HEK293T (cell line): ENCODE data around the gene GPN3.
"Not testable (repeated sequence)": the region's sequence is repeated elsewhere in the genome, so short reads cannot be mapped to it uniquely, and the experiment has no call there.

Experiments used
- CTCF ChIA-PET: fragments of 350-600 bp; formaldehyde crosslinking; extraction: SDS; loops from one replicate; lab custom pipeline; 2021; ENCODE audit warnings: antibody characterized with exemption, inconsistent platforms; lab: Yijun Ruan, JAX
- POLR2A ChIA-PET: fragments of 350-600 bp; formaldehyde crosslinking; extraction: SDS; loops from one replicate; lab custom pipeline; 2020; ENCODE audit warnings: antibody characterized with exemption, inconsistent platforms; lab: Yijun Ruan, JAX
- DNase-seq: peaks from one replicate; pipeline ENCODE4 v3.0.0; 2012; ENCODE audit warnings: mixed read lengths; ENCODE audit errors: extremely low spot score
- ARNT ChIP-seq: fragments of 450-650 bp; IDR thresholded peaks from 2 replicates; pipeline ENCODE4 v1.6.1; 2017; ENCODE audit warnings: mild to moderate bottlenecking
- BHLHE40 ChIP-seq: fragments of 450-650 bp; IDR thresholded peaks from 2 replicates; pipeline ENCODE4 v1.6.1; 2016; ENCODE audit warnings: mild to moderate bottlenecking, moderate library complexity, borderline replicate concordance
- CTBP1 ChIP-seq: fragments of 450-650 bp; IDR thresholded peaks from 2 replicates; pipeline ENCODE4 v1.6.1; 2016; ENCODE audit warnings: borderline replicate concordance
- ELF4 ChIP-seq: fragments of 450-650 bp; IDR thresholded peaks from 2 replicates; pipeline ENCODE4 v1.6.1; 2017; ENCODE audit warnings: antibody characterized with exemption
- FOXA1 ChIP-seq: fragments of 450-650 bp; IDR thresholded peaks from 2 replicates; pipeline ENCODE4 v1.6.1; 2016; ENCODE audit warnings: mild to moderate bottlenecking
- FOXK2 ChIP-seq: fragments of 450-650 bp; IDR thresholded peaks from 2 replicates; pipeline ENCODE4 v1.6.1; 2016; ENCODE audit warnings: mild to moderate bottlenecking
- FOXM1 ChIP-seq: fragments of 450-650 bp; IDR thresholded peaks from 2 replicates; pipeline ENCODE4 v1.6.1; 2017; ENCODE audit warnings: mild to moderate bottlenecking, borderline replicate concordance
- HDGF ChIP-seq: fragments of 450-650 bp; IDR thresholded peaks from 2 replicates; pipeline ENCODE4 v1.6.1; 2017; ENCODE audit warnings: antibody characterized with exemption, borderline replicate concordance
- L3MBTL2 ChIP-seq: fragments of 450-650 bp; conservative IDR thresholded peaks from 2 replicates; pipeline ENCODE4 v1.6.1; 2016; ENCODE audit warnings: mild to moderate bottlenecking
- LEF1 ChIP-seq: fragments of 450-650 bp; IDR thresholded peaks from 2 replicates; pipeline ENCODE4 v1.6.1; 2017; ENCODE audit warnings: mild to moderate bottlenecking, borderline replicate concordance
- NFRKB ChIP-seq: fragments of 450-650 bp; IDR thresholded peaks from 2 replicates; pipeline ENCODE4 v1.6.1; 2016; ENCODE audit warnings: mild to moderate bottlenecking, moderate library complexity
- SP1 ChIP-seq: fragments of 450-650 bp; IDR thresholded peaks from 2 replicates; pipeline ENCODE4 v1.6.1; 2017
- SUZ12 ChIP-seq: fragments of 450-650 bp; IDR thresholded peaks from 2 replicates; pipeline ENCODE4 v1.6.1; 2016; ENCODE audit warnings: mild to moderate bottlenecking
- TARDBP ChIP-seq: fragments of 450-650 bp; IDR thresholded peaks from 2 replicates; pipeline ENCODE4 v1.6.1; 2016
- ZNF384 ChIP-seq: fragments of 450-650 bp; IDR thresholded peaks from 2 replicates; pipeline ENCODE4 v1.6.1; 2016
- TF ChIP-seq, protein P1 (sequence below): fragments of 450-650 bp; IDR thresholded peaks from 2 replicates; pipeline ENCODE4 v1.6.1; 2016

Gene GPN3

DNA sequence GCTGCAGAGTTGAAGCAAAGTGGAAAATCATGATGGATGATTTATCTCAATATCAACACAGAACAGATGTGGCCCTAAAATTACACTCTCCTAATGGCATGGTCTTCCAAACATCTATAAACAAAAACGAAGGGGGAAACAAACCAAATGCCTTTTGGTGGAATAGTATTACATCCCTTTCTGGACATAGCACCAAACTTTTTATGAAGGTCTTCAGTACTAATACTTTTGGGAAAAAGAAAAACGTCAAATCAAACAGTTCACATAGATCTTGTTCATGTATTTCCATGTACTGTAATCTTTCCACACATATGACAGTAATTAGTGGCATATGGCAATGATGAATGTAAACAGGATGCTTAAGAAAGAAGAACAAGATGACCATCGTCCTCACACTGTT, 41.7 kb downstream of the GPN3 start:
- no peak for TF ChIP-seq ELF4
- no peak for TF ChIP-seq LEF1
- no peak for TF ChIP-seq L3MBTL2
- TF ChIP-seq ARNT: no peak
- no peak for TF ChIP-seq CTBP1
- no peak for TF ChIP-seq SUZ12
- no peak for TF ChIP-seq SP1
- TF ChIP-seq FOXA1: no peak
- TF ChIP-seq, protein P1, sequence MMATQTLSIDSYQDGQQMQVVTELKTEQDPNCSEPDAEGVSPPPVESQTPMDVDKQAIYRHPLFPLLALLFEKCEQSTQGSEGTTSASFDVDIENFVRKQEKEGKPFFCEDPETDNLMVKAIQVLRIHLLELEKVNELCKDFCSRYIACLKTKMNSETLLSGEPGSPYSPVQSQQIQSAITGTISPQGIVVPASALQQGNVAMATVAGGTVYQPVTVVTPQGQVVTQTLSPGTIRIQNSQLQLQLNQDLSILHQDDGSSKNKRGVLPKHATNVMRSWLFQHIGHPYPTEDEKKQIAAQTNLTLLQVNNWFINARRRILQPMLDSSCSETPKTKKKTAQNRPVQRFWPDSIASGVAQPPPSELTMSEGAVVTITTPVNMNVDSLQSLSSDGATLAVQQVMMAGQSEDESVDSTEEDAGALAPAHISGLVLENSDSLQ: no peak
- TF ChIP-seq BHLHE40: no peak
- TF ChIP-seq TARDBP: no peak
- TF ChIP-seq ZNF384: no peak
- no peak for TF ChIP-seq FOXK2
- no peak for TF ChIP-seq NFRKB
- POLR2A ChIA-PET: no interaction called here
- DNase-seq: no peak
- CTCF ChIA-PET: no interaction called here

DNA sequence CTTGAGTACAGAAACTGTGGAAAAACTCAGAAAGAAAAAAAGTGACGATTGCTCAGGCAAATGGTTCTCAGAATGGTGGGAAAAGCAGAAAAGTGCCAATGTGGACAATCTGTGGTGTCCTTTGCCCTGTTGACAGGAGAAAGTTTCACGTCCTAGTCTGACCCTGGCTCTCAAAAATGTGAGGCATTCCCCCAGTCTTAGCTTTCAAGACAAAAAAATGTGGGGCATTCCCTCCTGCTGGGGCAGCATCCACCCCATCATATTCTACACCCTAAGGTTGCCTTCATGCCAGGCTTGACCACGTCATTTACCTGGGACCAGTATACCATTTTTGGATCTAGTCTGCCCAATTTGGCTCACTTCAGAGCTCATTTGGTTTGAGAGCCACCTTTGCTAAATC, 43.8 kb downstream of the GPN3 start:
- ChIA-PET POLR2A (no interaction called here), CTCF (interaction anchor here (0.6 to 0.7 kb wide), 2 partner anchors 30 to 385 kb away, joined by 3 to 5 read pairs; no protein-coding TSS in a partner anchor)
- DNase-seq: no peak
- TF ChIP-seq BHLHE40 (no peak), SUZ12 (no peak), L3MBTL2 (no peak), ZNF384 (no peak), CTBP1 (no peak), FOXK2 (no peak), HDGF (no peak), ELF4 (no peak), SP1 (no peak), FOXM1 (no peak), LEF1 (no peak), NFRKB (no peak), ARNT (no peak), TARDBP (no peak), FOXA1 (no peak)
- TF ChIP-seq, protein P1: no peak

DNA sequence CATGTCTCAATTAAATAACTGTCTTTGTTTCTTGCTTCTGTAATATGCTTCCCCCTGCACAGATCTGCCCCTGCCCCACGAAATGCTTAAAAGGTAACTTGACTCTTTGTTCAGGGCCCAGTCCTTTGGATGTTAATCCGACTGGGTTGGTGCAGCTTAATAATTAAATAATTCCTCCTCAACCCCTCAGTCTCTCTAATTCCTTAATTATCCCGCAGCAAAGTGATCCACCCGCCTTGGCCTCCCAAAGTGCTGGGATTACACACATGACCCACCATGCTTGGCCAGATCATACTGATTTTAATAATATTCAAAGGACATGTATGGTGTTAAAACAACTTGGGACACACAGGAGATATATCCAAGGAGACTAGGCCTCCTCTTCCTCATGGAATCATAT, 46.4 kb downstream of the GPN3 start:
- no peak for DNase-seq
- ChIA-PET POLR2A (interaction anchor here (1.3 kb wide), 1 partner anchor 10 kb away, joined by 3 read pairs; no protein-coding TSS in a partner anchor), CTCF (interaction anchor here (3.5 kb wide), 1 partner anchor 9 kb away, joined by 34 read pairs; no protein-coding TSS in a partner anchor)
- TF ChIP-seq SP1 (no peak), FOXM1 (no peak), TARDBP (no peak), SUZ12 (no peak), FOXK2 (no peak), CTBP1 (no peak)
- TF ChIP-seq, protein P1: no peak

DNA sequence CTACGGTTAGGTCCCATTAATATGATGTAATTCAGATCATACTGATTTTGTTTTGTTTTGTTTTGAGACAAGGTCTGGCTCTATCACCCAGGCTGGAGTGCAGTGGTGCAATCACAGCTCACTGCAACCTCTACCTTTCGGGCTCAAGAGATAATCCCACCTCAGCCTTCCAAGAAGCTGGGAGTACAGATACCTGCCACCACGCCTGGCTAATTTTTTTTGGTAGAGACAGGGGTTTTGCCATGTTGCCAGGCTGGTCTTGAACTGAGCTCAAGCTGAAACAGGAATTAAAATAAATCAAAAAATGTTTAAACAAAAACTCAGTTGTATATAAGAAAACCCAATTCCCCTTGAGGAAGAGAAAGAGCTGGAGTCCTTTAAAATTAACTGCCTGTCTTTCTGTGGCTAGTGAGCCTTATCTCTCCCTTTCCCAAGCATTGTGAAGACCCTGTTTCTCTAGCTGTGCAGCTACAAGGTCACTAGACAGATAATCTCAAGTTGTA, 46.8 kb downstream of the GPN3 start:
- no peak for TF ChIP-seq L3MBTL2
- TF ChIP-seq ELF4: no peak
- ChIA-PET POLR2A (interaction anchor here (1.3 kb wide), 1 partner anchor 10 kb away, joined by 3 read pairs; no protein-coding TSS in a partner anchor), CTCF (interaction anchor here (3.5 kb wide), 1 partner anchor 10 kb away, joined by 34 read pairs; no protein-coding TSS in a partner anchor)
- DNase-seq: no peak

DNA sequence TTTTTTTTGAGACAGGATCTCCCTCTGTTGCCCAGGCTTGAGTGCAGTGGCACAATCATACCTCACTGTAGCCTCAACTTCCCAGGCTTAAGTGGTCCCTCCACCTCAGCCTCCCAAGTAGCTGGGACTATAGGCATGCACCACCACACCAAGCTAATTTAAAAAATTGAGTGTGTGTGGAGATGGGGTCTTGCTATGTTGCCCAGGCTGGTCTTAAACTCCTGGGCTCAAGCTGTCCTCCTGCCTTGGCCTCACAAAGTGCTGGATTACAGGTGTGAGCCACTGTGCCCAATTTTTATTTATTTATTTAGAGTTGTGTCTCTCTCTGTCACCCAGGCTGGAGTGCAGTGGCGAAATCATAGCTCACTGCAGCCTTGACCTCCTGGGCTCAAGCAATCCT, 47.4 kb downstream of the GPN3 start:
- CTCF ChIA-PET: interaction anchor here (3.5 kb wide), 1 partner anchor 10 kb away, joined by 34 read pairs; no protein-coding TSS in a partner anchor
- DNase-seq: not testable (repeated sequence)
- POLR2A ChIA-PET: interaction anchor here (0.6 to 1.3 kb wide), 2 partner anchors 11 to 274 kb away, joined by 3 read pairs; no protein-coding TSS in a partner anchor

DNA sequence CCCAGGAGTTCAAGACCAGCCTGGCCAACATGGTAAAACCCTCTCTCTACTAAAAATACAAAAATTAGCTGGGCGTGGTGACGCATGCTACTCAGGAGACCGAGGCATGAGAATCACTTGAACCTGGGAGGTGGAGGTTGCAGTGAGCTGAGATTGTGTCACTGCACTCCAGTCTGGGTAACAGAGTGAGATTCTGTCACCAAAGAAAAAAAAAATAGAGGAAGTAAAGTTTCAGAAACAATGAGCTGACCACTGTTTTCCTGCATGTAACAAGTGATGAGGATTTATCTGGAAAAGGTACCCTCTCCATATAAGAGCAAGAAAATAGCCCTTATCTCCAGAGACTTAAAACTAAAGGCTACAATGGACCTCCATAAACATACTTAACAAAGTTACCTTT, 50.9 kb downstream of the GPN3 start:
- POLR2A ChIA-PET: interaction anchor here (1.0 kb wide), 1 partner anchor 10 kb away, joined by 3 read pairs; no protein-coding TSS in a partner anchor
- CTCF ChIA-PET: interaction anchor here (0.6 kb wide), 1 partner anchor 14 kb away, joined by 5 read pairs; no protein-coding TSS in a partner anchor

DNA sequence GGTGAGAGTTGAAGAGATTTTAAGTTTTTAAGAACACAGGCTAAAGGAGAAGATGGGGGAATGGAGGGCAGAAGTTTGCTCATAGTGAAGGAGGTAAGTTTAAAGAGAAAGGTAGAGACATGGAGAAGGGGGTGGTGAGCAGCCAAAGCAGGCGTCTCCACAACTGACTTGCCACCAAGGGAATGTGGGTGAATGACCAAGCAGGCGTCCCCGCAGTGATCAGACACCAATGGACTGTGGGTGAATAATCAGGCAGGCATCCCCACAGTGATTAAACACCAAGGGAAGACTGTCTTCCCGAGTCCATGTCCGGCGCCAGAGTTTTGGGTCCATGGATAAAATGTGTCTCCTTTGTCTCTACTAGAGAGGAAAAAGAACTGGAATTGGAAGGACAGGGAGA, 58.0 kb downstream of the GPN3 start:
- DNase-seq, CTCF ChIA-PET, POLR2A ChIA-PET: not testable (repeated sequence)

More for the DNA sequence above, 50.9 kb downstream of the GPN3 start:
- not testable (repeated sequence) for DNase-seq

DNA sequence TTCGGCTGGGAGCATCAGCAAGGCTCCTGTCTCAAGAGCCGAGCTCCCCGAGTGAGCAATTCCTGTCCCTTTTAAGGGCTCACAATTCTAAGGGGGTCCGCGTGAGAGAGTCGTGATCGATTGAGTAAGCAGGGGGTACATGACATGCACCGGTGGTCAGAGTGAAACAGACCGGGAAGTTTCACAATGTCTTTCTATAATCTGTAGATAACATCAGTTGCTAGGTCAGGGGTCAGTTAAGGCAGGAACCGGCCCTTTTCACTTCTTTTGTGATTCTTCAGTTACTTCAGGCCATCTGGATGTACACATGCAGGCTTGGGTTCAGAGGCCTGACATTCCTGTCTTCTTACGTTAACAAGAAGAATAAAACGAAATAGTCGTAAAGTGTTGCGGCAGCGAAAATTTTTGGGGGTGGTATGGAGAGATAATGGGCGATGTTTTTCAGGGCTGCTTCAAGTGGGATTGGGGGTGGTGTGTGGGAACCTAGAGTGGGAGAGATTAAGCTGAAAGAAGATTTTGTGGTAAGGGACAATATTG, 62.9 kb downstream of the GPN3 start:
- CTCF ChIA-PET, DNase-seq: not testable (repeated sequence)
- POLR2A ChIA-PET: interaction anchor here (0.8 to 1.1 kb wide), 2 partner anchors 8 to 26 kb away, joined by 3 to 4 read pairs; no protein-coding TSS in a partner anchor
